ENCODE data around the gene GEN1.
A peak's percentile ranks its signal among the peaks of the same experiment; 100 is the strongest.

The GEN1 gene

GRCh38 chr2:17752892-17753802 lies 791 bp upstream of the GEN1 start:
- DNase-seq, result peak; percentile 36

- DNase-seq, result no peak
Measured at GRCh38 chr2:17754773-17755425, 961 bp downstream of the GEN1 start.

DNA sequence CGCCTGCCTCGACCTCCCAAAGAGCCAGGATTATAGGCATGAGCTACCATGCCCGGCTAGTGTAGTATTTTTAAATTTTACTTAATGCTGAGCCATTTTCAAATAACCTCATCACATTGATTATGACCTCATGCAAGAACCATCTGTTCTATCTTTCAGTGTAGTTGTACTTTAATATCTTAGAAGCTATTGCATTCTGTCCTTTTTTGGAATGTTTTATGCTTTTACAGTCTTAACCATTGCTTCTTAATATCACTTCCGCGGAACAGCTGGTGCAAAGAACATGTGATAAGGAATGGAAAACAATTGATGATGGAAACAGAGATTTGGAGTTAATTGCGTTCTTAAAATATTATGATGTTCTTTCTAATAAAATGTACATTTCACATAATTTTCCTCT lies 2.7 kb downstream of the GEN1 start:
- DNase-seq, result no peak

DNA sequence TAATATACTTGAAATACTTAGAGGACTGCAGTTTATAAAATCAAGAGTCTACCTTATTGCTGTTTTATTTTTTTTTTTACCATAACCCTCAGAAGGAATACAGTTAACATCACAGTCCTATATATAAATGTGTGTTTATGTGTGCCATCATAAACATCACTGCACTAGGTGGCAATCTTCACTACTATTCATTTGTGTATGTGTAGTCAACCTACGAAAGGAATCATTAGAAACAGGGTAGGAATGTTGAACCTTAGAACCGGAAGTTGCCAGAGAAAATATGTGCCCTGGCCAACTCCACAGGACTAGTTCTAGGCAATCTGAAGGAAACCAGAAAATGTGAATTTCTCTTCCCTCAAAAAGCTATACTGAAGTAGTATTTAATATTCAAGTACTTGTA lies 3.4 kb downstream of the GEN1 start:
- no peak for DNase-seq

DNA sequence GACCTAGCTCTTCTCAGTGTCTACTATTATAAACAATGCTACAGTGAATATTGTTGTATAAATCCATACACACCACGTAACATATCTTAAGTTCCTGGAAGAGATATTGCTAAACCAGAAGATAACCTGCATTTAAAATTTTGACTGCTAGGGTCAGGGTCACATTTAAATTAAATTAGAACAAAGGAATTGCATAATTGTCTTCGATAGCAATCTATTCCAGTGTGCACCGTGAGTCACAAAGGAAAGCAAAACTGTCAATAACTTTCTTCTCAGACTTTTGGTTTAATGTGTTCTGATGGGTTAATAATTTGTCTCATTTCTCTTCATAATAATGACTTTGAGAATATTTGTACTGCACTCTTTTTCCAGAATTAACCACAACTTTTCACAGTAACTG lies 4.2 kb downstream of the GEN1 start:
- no peak for DNase-seq

- DNase-seq, result no peak
Measured at GRCh38 chr2:17759805-17760204, 5.9 kb downstream of the GEN1 start.

DNA sequence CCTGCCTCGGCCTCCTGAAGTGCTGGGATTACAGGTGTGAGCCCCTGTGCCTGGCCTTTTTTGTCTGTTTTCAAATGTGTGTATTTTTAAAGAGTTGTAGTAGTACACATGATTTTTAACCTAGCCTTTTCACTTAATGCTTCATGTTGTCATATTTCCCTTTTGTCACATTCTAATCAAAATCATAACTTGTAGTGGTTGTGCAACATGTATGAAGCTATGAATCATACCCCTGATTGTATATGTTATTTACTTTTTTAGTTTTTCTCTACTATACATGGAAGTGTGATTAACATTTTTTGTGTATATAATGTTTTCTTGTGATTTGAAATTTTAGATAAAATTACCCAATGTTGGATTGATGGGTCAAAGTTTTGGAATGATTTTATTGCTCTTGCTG lies 8.5 kb downstream of the GEN1 start:
- DNase-seq, result no peak

DNA sequence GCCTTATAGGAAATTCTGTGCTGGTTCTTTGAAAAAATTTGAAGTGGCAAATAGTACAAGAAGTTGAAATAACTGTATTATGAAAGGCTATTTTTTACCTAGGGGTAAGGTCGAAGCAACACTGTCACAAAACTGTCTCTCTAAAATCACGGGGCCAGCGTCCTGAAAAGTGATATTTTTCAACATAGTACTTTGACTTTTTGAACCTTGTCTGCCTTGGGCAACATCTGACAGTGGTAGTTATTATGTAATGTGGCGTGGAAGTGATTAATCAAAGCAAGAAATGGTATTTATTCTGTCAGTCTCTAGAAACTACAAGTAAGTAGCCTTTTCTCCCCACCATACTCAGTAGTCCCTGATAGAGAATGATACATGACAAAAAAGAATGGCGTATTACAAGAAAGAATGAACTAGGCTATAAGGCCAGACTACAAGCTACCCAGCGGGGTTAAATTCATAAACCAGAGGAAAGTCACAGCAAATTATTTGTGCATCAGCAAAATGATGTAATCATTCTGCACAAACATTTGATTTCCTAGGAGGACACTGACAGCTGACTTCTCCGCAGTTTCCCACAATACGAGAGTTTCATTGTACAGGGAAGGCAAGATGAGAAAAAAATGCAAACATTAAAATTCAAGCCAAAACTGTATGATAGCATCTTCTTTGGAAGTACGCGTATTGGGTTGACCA lies 9.8 kb downstream of the GEN1 start:
- DNase-seq, result no peak

DNA sequence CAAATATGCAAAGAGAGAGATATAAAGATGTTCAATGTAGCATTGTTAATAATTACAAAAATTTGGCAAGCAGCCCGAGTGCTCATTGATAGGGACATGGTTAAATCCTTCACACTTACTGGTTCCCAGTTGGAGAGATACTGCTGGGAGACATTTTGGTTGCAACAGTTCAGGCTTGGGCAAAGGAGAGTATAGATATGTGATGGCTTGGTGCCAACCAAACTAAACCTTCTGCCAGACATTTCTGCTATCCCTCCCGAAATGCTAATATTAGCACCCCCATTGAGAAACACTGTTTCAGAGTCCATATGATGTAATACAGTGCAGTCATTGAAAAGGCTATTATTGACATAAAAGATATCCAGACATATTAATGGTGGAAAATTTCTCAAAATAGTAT lies 11.5 kb downstream of the GEN1 start:
- DNase-seq, result no peak

- no peak for DNase-seq
Measured at GRCh38 chr2:17768894-17769293, 15.0 kb downstream of the GEN1 start.

DNA sequence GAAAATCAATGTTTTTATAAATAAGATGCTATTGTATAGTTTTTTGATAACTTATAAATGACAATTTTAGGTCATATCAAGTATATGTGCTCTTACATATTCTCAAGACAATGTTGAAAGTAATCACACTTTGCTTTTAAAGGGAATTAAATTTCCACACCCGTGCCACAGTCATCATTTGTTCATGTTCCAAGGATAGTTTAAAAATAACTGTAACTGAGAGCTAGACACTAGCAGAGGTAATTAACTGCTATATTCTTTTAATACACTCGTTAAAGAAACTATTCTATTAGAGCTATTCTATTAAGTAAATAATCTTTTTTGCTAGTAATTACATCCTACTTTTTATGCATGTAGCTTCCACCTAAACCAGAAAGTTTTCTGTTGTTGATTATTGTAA lies 18.0 kb downstream of the GEN1 start:
- no peak for DNase-seq

GRCh38 chr2:17772532-17772931 lies 18.6 kb downstream of the GEN1 start:
- DNase-seq, result no peak

- no peak for DNase-seq
Measured at GRCh38 chr2:17780546-17780945, 26.6 kb downstream of the GEN1 start.

DNA sequence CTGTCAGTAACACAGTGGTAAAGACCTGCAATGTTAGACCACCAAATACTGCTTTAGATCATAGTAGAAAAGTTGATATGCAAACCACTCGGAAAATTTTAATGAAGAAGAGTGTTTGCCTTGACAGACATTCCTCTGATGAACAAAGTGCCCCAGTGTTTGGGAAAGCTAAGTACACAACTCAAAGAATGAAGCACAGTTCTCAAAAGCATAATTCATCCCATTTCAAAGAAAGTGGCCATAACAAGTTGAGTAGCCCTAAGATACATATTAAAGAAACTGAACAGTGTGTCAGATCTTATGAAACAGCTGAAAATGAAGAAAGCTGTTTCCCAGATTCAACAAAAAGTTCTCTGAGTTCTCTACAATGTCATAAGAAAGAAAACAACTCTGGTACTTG lies 27.5 kb downstream of the GEN1 start:
- no peak for DNase-seq

DNA sequence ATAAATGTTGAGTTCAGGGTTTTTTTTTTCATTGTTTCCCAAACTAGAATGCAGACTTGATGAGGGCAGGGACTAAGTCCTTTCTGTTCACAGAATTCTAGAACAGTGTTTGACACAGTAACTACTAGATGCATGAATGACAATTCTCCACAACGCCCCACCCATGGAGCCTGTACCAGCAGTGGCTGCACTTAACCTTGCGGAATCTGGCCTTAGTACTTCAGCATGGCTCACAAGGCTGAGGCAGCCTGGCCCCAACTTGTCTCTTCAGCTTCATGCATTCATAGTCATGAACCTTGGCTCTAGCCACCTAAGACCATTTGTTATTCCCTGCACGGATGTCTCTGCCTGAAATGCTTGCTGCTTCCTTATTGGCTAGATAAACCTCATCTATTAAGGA lies 32.8 kb downstream of the GEN1 start:
- no peak for DNase-seq

- no peak for DNase-seq
Measured at GRCh38 chr2:17788773-17789172, 34.8 kb downstream of the GEN1 start.

DNA sequence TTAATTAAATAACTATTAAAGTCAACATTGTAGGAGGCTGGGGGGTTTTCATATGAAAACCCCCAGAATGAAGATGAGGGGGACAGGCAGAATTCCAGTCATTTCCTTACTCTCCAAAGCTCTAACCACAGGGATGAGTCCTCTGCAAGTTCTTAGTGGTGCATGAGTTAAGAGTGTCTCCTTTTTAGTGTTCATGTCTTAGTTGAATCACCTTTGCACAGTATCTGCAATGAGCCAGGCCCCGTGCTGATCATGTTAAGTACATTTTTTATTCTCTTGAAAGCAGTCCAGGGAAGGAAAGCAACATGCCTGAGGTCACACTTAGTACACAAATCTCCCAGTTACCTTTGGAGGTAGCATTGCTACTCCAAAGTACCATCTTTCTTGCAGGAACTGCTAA lies 36.6 kb downstream of the GEN1 start:
- no peak for DNase-seq

- no peak for DNase-seq
Measured at GRCh38 chr2:17791121-17791816, 37.3 kb downstream of the GEN1 start.

- DNase-seq, result no peak
Measured at GRCh38 chr2:17791817-17792130, 37.8 kb downstream of the GEN1 start.

- DNase-seq, result no peak
Measured at GRCh38 chr2:17792515-17792914, 38.6 kb downstream of the GEN1 start.

- no peak for DNase-seq
Measured at GRCh38 chr2:17793296-17793695, 39.4 kb downstream of the GEN1 start.

- no peak for DNase-seq
Measured at GRCh38 chr2:17793803-17794354, 39.9 kb downstream of the GEN1 start.

GRCh38 chr2:17795309-17795708 lies 41.4 kb downstream of the GEN1 start:
- DNase-seq, result no peak

Data from activated gamma-delta T cell treated with Interleukin-2 at 50 U/mL for 16 hours (primary cell).